SK-N-MC (cell line): Measurements from ENCODE around the gene CILP.

ENCODE experiments used
- DNase-seq: peaks from one replicate; pipeline ENCODE4 v3.0.0-alpha.2; 2011; ENCODE audit warnings: low read depth, low spot score
- H3K27ac ChIP-seq: fragments of 200-600 bp; sonication (generic); 2 replicates; pipeline ENCODE4 v1.5.1; 2016; ENCODE audit warnings: mixed run types
- H3K36me3 ChIP-seq: fragments of 200-600 bp; sonication (generic); 2 replicates; pipeline ENCODE4 v1.6.1; 2017; ENCODE audit warnings: antibody characterized with exemption, low read length, mixed read lengths; ENCODE audit not compliant: insufficient read depth
- H3K4me3 ChIP-seq: fragments of 200-600 bp; sonication (generic); 2 replicates; pipeline ENCODE4 v1.5.1; 2016
- H3K9ac ChIP-seq: fragments of 200-600 bp; sonication (generic); 2 replicates; pipeline ENCODE4 v1.8.0; 2017; ENCODE audit warnings: mixed run types, mixed read lengths; ENCODE audit not compliant: insufficient read length
- H3K9me3 ChIP-seq: fragments of 200-600 bp; sonication (generic); 2 replicates; pipeline ENCODE4 v1.6.1; 2017; ENCODE audit warnings: low read depth, mild to moderate bottlenecking, antibody characterized with exemption, low read length, moderate library complexity, mixed read lengths
- EZH2 ChIP-seq: fragments of 200-600 bp; sonication (generic); IDR thresholded peaks from one replicate; pipeline ENCODE4 v1.6.1; 2017; ENCODE audit warnings: antibody characterized with exemption
- FOXP2 ChIP-seq: optimal IDR thresholded peaks from 2 replicates; pipeline ENCODE3; 2011; ENCODE audit warnings: mild to moderate bottlenecking, moderate library complexity; ENCODE audit not compliant: insufficient read depth; ENCODE audit errors: extremely low read length, control extremely low read depth
- POLR2AphosphoS5 ChIP-seq: IDR thresholded peaks from 2 replicates; pipeline ENCODE4 v1.6.1; 2012; ENCODE audit warnings: mild to moderate bottlenecking, low read depth, low read length, borderline replicate concordance

Gene CILP

DNA sequence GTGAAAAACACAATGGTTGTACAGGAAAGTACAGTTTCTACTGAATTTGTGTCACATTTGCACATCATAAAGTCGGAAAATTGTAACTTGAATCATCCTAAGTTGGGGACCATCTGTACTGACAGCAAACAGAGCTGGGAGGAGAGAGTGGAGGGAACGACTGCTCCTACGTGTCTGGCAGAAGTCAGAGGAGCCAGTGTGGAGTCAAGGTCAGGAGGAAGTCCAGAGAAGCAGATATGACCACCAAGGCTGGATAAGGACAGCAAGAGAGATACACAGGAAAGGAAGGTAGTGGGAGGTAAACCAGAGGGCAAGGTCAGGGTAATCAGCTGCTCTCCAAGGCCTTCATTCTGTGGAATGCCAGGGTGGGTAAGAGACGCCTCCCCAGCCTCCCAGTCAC is 2.7 kb upstream of the CILP start:
- DNase-seq = no peak
- Histone ChIP-seq H3K36me3 (no peaks in the 10 kb centered on the region), H3K9ac (no peak overlapping the region), H3K27ac (no peak overlapping the region), H3K4me3 (no peak overlapping the region), H3K9me3 (no peaks in the 10 kb centered on the region)
- no peak for TF ChIP-seq EZH2

DNA sequence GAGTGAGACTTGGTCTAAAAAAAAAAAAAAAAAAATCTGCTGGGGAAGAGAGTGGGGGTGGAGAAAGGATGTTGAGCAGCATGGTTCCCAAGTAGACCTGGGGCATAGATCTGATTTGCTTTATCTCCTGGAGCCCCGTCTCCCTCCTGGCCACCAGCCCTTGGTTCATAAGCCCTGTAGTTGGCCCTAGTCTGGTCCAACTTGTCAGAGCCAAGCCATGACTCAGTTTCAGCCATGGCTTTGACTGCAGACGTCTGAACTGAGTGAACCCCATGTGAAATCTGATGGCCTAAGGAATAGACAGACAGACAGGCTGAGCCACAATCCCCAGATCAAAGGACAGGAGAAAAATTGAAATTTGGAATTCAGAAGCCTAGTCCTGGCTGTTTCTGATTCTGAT is 2.0 kb upstream of the CILP start:
- DNase-seq = no peak
- Histone ChIP-seq H3K9me3 (no peaks in the 10 kb centered on the region), H3K36me3 (no peaks in the 10 kb centered on the region), H3K4me3 (no peak overlapping the region), H3K9ac (no peak overlapping the region), H3K27ac (no peak overlapping the region)
- TF ChIP-seq POLR2AphosphoS5 (no peak), FOXP2 (no peak), EZH2 (no peak)

DNA sequence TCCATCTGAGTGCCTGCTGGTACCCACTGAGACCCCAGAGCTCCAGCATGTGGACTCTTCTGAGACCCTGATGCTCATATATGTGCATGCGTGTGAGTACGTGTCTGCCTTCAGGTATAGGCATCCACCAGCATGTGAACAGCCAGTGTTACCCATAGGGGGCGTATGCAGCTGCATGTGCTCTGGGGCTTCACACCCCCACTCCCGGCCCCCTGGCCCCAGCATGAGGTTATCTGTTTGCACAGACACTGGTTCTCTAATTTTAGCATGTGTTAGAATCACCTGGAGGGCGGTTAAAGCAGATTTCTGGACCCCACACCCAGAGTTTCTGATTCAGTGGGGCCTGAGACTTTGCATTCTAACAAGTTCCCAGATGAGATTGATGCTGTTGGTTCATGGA is 824 bp upstream of the CILP start:
- H3K36me3 ChIP-seq = no peaks in the 10 kb centered on the region
- TF ChIP-seq EZH2 (no peak), FOXP2 (no peak), POLR2AphosphoS5 (no peak)
- no peak overlapping the region for H3K4me3 ChIP-seq
- no peak for DNase-seq
- no peak overlapping the region for H3K9ac ChIP-seq
- H3K9me3 ChIP-seq = no peaks in the 10 kb centered on the region
- no peak overlapping the region for H3K27ac ChIP-seq

DNA sequence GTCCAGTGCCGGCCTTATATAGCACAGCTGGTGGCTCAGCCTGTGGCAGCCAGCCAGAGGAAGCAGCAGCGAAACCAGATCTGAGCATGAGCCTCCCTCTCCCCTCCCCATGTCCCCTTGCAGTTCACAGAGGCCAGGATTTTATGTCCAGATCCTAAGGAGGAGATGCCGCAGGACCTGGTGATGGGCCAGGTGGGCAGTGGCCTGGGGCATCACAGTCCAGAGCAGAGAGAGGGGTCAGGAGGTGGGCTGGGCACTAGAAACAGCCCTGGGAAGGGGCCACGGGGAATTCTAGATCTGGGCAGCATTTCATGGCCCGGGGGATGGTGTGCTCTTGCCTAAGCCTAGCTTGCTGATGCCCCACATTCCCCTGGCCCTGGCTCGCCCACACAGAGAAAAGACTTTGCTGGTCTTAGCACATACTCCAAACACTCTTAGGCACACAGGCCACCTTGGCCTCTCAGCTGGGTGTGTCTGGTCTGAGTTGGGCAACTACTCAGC is 259 bp upstream of the CILP start:
- TF ChIP-seq FOXP2 (no peak), POLR2AphosphoS5 (no peak), EZH2 (no peak)
- Histone ChIP-seq H3K4me3 (no peak overlapping the region), H3K9me3 (no peaks in the 10 kb centered on the region), H3K27ac (no peak overlapping the region), H3K9ac (no peak overlapping the region), H3K36me3 (no peaks in the 10 kb centered on the region)
- DNase-seq = no peak

DNA sequence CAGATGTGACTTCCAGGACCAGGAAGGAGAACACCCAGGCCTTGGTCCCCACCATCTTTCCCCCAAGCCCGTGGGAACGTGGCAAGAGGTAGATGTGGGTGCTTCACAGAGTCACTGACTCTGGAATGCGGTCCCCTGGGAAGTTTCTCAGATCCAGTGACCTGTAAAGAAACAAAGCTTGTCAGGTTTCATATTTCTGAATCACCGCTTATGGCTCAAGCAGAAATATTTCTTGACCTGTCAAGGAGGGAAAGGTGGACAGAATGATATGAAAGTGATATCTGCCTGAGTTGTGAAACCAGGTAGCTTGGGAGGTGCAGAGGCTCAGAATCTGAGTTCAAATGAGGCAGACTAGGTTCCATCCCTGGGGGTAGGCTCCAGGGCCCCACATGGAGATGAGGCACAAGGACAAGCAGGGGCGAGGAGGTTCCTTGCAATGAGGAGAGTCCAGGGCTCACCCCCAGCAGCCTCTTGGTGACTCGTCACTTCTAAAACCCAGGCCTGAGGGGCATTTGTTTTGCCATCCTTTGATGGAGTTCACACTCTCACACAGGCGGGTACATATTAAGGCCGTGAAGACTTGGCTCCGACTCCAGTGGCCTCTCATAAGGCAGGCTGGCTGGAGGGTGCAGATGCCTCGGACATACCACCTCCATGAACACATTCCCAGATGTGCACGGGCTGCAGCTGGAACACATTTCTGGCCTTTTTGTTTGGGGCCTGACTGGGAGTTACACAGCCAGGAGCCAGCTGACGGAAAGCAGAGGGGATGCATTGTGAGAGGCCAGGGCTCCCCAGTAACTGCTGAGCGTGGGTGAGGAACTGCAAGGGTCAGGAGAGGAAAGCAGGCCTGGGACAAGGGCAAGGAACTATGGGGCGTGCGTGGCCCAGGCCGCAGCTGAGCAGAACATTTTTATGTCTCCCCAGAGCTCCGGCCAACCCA is 1.3 kb downstream of the CILP start:
- no peak overlapping the region for H3K27ac ChIP-seq

DNA sequence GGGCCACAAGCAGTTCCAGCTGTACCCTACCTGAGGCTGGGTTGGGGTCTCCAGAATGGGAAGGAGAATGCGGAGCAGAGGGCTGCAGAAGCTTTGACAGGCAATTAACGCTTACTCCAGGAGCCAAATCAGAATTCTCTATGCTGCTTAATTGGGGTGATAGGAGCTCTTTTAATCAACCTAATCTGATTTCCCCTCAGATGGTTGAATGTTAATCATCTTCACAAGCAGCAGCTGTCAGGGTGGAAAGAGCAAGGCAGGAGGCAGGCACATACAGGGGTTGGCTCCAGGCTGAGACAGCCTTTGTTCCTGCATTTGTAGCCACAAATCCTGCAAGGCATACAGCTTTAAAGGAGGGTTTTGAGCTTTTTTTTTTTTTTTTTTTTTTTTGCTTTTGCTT is 2.6 kb downstream of the CILP start:
- no peak overlapping the region for H3K27ac ChIP-seq
- no peak for TF ChIP-seq FOXP2
- no peak for TF ChIP-seq POLR2AphosphoS5
- TF ChIP-seq EZH2 = no peak
- no peaks in the 10 kb centered on the region for H3K9me3 ChIP-seq
- H3K4me3 ChIP-seq = no peak overlapping the region
- H3K36me3 ChIP-seq = no peaks in the 10 kb centered on the region
- H3K9ac ChIP-seq = no peak overlapping the region
- no peak for DNase-seq

More for the DNA sequence above, 1.3 kb downstream of the CILP start:
- H3K9ac ChIP-seq = no peak overlapping the region
- no peaks in the 10 kb centered on the region for H3K36me3 ChIP-seq
- TF ChIP-seq POLR2AphosphoS5 (no peak), FOXP2 (no peak), EZH2 (no peak)
- H3K9me3 ChIP-seq = no peaks in the 10 kb centered on the region
- DNase-seq = no peak
- no peak overlapping the region for H3K4me3 ChIP-seq

DNA sequence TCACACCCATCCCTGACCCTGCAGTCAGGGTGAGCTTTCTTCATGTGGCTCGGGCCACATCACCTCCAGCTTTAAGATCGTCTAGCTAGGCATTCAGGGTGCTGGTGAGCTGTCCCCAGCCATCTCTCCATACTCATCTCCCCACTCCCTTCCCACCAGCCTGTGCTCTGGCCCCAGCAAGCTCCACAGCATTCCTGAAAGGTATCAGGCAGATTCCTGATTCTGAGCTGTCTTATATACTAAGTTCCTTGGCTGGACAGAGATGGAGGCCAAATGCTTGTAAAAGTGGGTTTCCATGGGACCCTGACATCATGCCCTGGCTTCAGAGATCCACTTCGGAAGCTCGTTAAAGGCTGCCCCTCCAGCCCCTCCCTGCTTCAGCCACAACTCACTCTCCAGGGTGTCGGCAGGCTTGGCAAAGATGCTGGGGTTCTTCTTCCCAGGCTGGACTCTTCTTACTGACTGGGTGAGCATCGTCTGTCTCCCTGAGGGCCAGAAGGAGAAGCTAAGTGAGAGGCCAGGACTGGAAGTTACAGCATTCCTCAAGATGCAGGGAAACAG is 3.9 kb downstream of the CILP start:
- no peaks in the 10 kb centered on the region for H3K36me3 ChIP-seq
- no peak overlapping the region for H3K4me3 ChIP-seq
- no peaks in the 10 kb centered on the region for H3K9me3 ChIP-seq
- H3K9ac ChIP-seq = no peak overlapping the region
- H3K27ac ChIP-seq = no peak overlapping the region
- DNase-seq = no peak
- TF ChIP-seq FOXP2 = no peak
- no peak for TF ChIP-seq EZH2
- TF ChIP-seq POLR2AphosphoS5 = no peak

DNA sequence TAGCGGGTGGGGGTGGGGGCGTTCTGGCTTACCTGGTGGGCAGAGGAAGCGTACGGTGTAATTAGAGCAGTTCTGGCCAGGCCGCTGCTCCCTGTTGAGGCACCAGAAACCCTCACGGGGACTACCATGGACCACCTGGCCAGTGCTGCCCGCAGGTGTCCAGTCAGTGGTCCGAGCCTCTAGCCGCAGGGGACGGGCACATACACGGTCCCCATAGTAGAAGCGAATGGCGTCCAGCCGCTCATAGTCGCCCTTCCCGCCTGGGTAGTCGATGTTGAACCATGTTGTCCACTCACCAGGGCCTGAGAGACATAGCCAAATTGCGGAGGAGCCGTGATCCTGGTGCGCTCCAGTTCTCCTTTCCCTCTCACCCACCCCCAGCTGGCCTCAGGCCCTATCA is 4.5 kb downstream of the CILP start:
- no peak overlapping the region for H3K4me3 ChIP-seq
- no peaks in the 10 kb centered on the region for H3K36me3 ChIP-seq
- no peak overlapping the region for H3K27ac ChIP-seq
- no peak for DNase-seq
- no peak for TF ChIP-seq FOXP2
- TF ChIP-seq EZH2 = no peak
- TF ChIP-seq POLR2AphosphoS5 = no peak
- H3K9me3 ChIP-seq = no peaks in the 10 kb centered on the region
- no peak overlapping the region for H3K9ac ChIP-seq
